HuH-7.5 (cell line): Measurements from ENCODE around the gene BPI.
"Not testable (repeated sequence)": the region's sequence is repeated elsewhere in the genome, so short reads cannot be mapped to it uniquely, and the experiment has no call there.

Source experiments
- DNase-seq: peaks from one replicate; pipeline ENCODE4 v3.0.0; 2011; ENCODE audit warnings: low spot score

Gene BPI

GRCh38 chr20:38336726-38337125 is 32.8 kb downstream of the BPI start:
- DNase-seq, result no peak

DNA sequence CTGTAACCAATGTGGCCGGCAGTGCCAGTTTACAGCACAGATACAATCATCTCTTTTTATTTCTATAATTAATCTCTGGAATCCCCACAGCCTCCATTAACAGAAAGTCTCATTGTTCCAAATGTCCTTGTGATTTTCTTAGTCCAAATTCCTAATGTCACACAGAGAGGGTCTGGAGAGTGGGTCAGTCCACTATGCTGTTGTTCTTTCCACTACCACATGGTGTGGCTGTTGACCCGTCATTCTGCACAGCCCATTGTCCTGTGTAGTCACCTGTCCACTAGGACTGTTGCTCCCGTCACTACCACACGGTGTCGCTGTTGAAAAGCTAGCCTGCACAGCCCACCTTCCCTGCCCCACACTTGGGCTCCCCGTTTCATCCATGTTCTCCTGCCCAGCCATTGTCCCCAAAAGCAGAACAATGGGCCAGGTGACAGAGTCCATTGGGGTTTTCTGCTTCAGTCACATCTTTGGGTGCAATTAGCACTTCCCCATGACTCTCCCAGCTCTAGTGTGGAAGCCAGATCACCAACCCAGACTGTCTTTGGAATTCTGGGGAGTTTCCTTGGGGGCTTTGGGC is 33.7 kb downstream of the BPI start:
- DNase-seq, result peak; percentile 57

- DNase-seq, result no peak
These were observed 35.0 kb downstream of the BPI start for GRCh38 chr20:38338849-38339520.

- DNase-seq, result not testable (repeated sequence)
These were observed 35.6 kb downstream of the BPI start for GRCh38 chr20:38339521-38339896.

- DNase-seq, result no peak
These were observed 36.0 kb downstream of the BPI start for GRCh38 chr20:38339997-38340396.

DNA sequence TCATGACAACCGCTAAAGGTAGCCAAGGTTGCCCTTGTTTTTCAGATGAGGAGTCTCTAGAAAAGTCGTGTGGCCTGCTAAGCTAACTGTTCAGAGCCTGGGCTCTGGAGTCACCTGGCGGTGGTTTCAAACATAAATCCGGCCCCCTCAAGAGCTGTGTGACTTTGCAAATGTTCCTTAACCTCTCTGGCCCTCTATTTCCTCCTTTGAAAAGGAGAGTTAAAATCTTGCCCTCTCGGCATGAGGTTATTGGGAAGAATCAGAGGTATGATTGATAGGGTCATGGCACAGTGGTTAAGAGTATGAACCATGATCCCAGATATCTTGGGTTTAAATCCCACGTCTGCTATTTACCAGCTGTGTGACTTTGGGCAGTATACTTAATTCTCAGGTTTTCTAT is 36.7 kb downstream of the BPI start:
- no peak for DNase-seq

DNA sequence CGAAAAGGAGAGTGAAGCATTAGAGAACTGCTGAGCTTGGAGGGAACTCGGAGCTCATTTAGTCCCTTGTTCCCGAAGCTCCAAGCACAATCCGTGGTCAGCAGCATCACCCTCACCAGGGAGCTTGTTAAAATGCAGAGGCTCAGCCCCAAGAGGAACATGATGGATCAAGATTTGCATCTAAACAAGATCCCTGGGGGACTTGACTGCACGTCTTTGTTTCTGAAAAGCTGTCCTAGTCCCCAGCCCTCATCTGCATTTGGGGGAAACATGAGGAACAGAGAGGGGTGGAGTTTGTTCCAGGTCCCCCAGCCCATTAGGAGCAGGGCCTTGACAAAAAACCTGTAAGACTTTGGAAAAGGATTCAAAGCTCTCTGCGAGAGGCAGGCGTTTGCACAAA is 38.3 kb downstream of the BPI start:
- DNase-seq, result no peak

- no peak for DNase-seq
These were observed 38.9 kb downstream of the BPI start for GRCh38 chr20:38342713-38343310.

GRCh38 chr20:38343311-38344106 is 39.6 kb downstream of the BPI start:
- DNase-seq, result no peak

GRCh38 chr20:38344107-38344701 is 40.2 kb downstream of the BPI start:
- no peak for DNase-seq

GRCh38 chr20:38345643-38346042 is 41.7 kb downstream of the BPI start:
- no peak for DNase-seq

DNA sequence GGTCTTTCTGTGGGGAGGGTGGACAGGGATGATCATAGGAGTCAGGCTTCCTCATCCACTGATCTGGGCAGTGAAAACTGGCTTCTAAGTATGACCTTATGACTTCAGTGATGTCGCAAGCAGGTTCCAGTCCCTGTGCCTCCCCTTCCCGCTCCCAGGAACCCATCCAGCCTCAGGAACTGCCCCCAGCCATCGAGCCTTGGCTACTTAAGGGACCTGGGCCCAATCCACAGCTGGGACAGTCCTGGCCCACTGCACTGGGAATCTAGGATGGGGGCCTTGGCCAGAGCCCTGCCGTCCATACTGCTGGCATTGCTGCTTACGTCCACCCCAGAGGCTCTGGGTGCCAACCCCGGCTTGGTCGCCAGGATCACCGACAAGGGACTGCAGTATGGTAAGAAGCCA is 42.3 kb downstream of the BPI start, which contains the start of gene LBP:
Gene LBP, plus strand, starts transcription at position 236 of the 405 bp plus-strand sequence. Its CDS starts 35 bp downstream, at position 271.
- peak; percentile 37 for DNase-seq

GRCh38 chr20:38346741-38347140 is 42.8 kb downstream of the BPI start:
- no peak for DNase-seq

DNA sequence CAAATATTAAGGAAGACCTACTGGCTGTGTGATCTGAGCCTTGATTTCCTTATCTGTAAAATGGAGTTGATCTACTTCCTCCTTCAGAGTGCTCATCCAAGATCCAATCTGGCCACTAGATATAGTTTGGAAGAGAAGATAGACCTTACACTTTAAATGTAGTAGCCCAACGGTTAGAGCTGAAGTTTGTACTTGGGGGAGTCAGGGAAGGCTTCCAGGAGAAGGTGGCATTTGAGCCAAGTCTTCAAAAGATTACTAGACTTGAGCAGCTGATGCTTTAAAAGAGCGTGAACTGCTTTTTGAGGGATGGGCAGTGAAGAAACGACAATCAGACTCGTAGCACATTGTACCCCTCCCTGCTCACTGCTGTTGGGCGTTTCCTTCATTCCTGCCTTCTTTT is 45.9 kb downstream of the BPI start:
- DNase-seq, result no peak

- DNase-seq, result no peak
These were observed 47.2 kb downstream of the BPI start for GRCh38 chr20:38350879-38351775.

DNA sequence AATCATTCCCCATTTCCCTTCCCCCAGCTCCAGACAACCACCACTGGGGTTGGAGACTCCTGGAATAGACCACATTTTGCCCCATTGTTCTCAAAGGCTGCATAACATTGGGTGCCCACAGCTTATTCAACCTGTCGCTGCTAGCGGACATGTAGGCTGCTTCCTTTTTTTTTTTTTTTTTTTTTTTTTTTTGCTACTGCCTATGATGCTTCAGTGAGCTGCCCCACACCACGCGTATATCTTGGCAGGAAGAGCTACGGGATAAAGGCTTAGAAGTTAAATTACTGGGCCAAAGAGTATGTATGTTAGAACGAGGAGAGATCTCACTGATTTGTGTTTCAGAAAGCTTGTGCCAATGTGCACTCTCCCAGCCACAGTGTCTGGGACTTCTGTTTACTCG is 49.4 kb downstream of the BPI start:
- DNase-seq, result no peak

DNA sequence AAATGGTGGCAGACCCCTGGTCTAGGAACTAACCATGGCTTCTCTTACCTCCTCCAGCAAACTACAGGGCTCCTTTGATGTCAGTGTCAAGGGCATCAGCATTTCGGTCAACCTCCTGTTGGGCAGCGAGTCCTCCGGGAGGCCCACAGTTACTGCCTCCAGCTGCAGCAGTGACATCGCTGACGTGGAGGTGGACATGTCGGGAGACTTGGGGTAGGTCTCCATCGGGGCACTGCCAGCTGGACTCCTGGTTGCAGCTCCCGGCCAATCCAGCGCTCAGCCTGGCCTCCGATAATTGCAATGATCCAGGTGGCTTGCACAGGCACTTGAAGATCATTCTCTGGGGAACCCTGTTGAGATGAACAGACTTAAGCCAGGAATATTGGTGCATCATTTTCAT is 50.3 kb downstream of the BPI start:
- DNase-seq, result no peak

DNA sequence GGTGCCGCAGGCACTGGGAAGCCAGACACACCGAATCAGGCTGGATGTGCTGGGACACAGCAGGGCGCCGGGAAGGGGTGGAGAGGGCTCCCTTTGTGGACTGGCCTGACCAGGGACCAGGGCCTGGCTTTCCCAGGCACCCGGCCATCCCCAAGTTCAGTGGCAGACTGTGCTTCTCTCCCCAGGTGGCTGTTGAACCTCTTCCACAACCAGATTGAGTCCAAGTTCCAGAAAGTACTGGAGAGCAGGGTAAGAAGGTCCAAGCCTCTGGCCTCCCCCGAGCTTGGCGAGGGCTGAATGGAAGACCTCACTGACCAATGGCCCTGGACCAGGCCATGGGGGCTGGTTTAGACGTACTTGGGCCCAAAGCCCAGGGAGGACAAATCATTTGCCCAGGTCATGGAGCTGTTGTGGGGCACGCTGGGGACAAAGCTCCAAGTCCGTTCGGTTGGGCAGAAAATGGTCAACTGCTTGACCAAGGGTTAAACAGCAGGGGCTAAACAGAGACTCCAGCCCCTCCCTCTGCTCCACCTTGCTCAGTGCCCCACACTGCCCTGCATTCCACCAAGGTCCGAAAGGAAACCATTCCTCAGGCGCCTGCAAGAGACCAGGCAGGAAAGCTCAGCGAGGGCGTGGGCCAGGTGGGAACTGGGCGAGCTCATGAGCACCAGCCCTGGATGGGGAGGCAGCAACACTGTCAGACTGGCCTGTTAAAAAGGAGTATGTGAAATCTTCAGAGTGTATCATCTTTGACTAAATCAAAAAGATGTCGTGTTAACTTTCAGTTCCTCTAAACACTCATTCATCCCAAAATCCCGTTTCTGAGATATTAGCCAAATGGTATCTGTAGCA is 51.4 kb downstream of the BPI start:
- DNase-seq, result no peak

GRCh38 chr20:38357653-38358207 is 53.8 kb downstream of the BPI start:
- no peak for DNase-seq

GRCh38 chr20:38358556-38358955 is 54.6 kb downstream of the BPI start:
- DNase-seq, result no peak
